ENCODE measurements around the gene IGLL1.

IGLL1 gene

GRCh38 chr22:23583836-23584235 is 3.7 kb upstream of the IGLL1 start:
- POLR2A ChIA-PET = no interaction called here
- no peak for DNase-seq (ENCODE audit: low read depth, low spot score)
- no peak for TF ChIP-seq CTCF (IDR thresholded peaks at IDR 0.05; ENCODE audit: insufficient read depth, low read length, missing control alignments)
- H3K4me3 ChIP-seq (ENCODE audit: low read depth, low read length) = no peak overlapping the region
- CTCF ChIA-PET = interaction anchor here (1.4 kb wide), 1 partner anchor 7 kb away, joined by 6 read pairs; no protein-coding TSS in a partner anchor

GRCh38 chr22:23583153-23583552 is 3.1 kb upstream of the IGLL1 start:
- ChIA-PET POLR2A (no interaction called here), CTCF (interaction anchor here (1.4 kb wide), 1 partner anchor 8 kb away, joined by 6 read pairs; no protein-coding TSS in a partner anchor)
- H3K4me3 ChIP-seq (ENCODE audit: low read depth, low read length) = no peak overlapping the region
- no peak for TF ChIP-seq CTCF (IDR thresholded peaks at IDR 0.05; ENCODE audit: insufficient read depth, low read length, missing control alignments)
- no peak for DNase-seq (ENCODE audit: low read depth, low spot score)

GRCh38 chr22:23581260-23581650 is 1.2 kb upstream of the IGLL1 start:
- CTCF ChIA-PET = interaction anchor here (1.9 kb wide), 1 partner anchor 10 kb away, joined by 8 read pairs; no protein-coding TSS in a partner anchor
- H3K4me3 ChIP-seq (ENCODE audit: low read depth, low read length) = no peak overlapping the region
- POLR2A ChIA-PET = interaction anchor here (0.6 kb wide), 1 partner anchor 638 kb away, joined by 5 read pairs; no protein-coding TSS in a partner anchor
- no peak for DNase-seq (ENCODE audit: low read depth, low spot score)
- TF ChIP-seq CTCF (IDR thresholded peaks at IDR 0.05; ENCODE audit: insufficient read depth, low read length, missing control alignments) = no peak

GRCh38 chr22:23580576-23581259 is 628 bp upstream of the IGLL1 start:
- ChIA-PET POLR2A (interaction anchor here (0.6 kb wide), 1 partner anchor 638 kb away, joined by 5 read pairs; no protein-coding TSS in a partner anchor), CTCF (interaction anchor here (1.9 kb wide), 1 partner anchor 10 kb away, joined by 8 read pairs; no protein-coding TSS in a partner anchor)
- no peak overlapping the region for H3K4me3 ChIP-seq (ENCODE audit: low read depth, low read length)
- no peak for DNase-seq (ENCODE audit: low read depth, low spot score)
- no peak for TF ChIP-seq CTCF (IDR thresholded peaks at IDR 0.05; ENCODE audit: insufficient read depth, low read length, missing control alignments)

GRCh38 chr22:23579280-23579679 is 810 bp downstream of the IGLL1 start:
- no peak for DNase-seq (ENCODE audit: low read depth, low spot score)
- ChIA-PET POLR2A (no interaction called here), CTCF (interaction anchor here (1.5 to 3.7 kb wide), 2 partner anchors 9 to 12 kb away, joined by 3 to 17 read pairs; no protein-coding TSS in a partner anchor)
- no peak overlapping the region for H3K4me3 ChIP-seq (ENCODE audit: low read depth, low read length)
- no peak for TF ChIP-seq CTCF (IDR thresholded peaks at IDR 0.05; ENCODE audit: insufficient read depth, low read length, missing control alignments)

- CTCF ChIA-PET = interaction anchor here (1.5 to 3.7 kb wide), 2 partner anchors 10 to 13 kb away, joined by 3 to 17 read pairs; no protein-coding TSS in a partner anchor
Measured at GRCh38 chr22:23578306-23578705, 1.8 kb downstream of the IGLL1 start.

More at GRCh38 chr22:23578306-23578705, 1.8 kb downstream of the IGLL1 start:
- no peak for TF ChIP-seq CTCF (IDR thresholded peaks at IDR 0.05; ENCODE audit: insufficient read depth, low read length, missing control alignments)
- H3K4me3 ChIP-seq (ENCODE audit: low read depth, low read length) = no peak overlapping the region
- POLR2A ChIA-PET = no interaction called here
- DNase-seq (ENCODE audit: low read depth, low spot score) = no peak
